NCI-H2196 (cell line): ENCODE data around the gene ATCAY.
"Not testable (repeated sequence)": the region's sequence is repeated elsewhere in the genome, so short reads cannot be mapped to it uniquely, and the experiment has no call there.

Experiments
- DNase-seq: peaks from one replicate; lab custom pipeline; 2025; ENCODE audit not compliant: unreplicated experiment; lab: John Stamatoyannopoulos, UW

The ATCAY gene

GRCh38 chr19:3898426-3898825 is 17.9 kb downstream of the ATCAY start:
- no peak for DNase-seq

DNA sequence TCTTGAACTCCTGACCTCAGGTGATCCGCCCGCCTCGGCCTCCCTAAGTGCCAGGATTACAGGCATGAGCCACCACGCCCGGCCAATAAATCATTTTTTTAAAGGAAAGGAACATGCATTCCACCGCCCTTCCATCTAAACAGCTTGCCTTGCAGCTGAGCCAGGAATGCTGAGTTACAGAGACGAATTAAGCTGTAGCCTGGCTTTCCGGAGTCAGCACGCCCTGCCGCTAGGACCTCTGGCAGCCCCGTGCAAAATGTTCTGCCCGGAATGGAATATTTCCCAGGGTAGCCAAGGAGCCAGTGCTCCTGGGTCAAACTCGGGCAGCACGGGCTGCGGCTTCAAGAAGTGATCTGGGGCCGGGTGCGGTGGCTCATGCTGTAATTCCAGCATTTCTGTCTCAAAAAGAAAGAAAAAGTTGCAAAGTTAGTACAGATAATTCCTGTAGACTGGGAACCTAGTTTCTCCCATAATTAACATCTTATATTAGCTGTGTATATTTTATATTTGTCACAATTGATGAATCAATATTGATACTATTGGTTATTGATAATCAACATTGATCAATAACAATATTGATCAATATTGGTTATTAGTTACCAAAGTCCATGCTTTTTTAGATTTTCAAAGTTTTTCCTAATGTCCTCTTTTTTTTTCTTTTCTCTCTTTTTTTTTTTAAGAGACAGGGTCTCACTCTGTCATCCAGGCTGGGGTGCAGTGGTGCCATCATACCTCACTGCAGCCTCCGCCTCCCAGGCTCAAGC is 19.2 kb downstream of the ATCAY start:
- DNase-seq, result no peak

DNA sequence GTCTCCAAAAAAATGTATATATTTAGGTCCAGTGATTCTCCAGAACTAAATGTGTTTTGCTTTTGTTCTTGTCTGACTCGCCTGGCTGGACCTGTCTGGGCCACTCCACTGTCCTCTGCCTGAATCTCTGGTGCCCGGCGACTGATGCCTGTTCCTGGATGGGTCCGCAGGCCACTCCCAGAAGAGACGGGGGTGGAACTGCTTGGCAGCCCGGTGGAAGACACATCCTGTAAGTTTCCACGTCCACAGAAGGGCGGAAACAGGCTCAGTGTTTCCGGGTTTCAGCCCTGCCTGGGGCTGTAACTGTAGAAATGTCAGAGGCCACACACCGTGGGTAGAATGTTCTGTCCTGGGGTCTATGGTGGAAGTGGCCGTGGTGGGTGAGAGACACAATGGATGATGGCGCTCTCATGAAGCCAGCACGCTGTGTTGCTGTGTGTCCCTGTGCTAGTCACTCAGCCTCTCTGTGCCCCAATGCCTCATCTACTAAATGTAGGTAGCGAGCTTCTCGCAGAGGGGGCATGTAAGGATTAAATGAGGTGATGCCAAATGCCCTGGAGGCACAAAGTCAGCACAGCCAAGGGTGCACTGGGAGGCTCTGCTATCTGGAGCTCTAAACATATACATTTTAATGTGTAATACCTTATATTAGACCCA is 22.0 kb downstream of the ATCAY start:
- no peak for DNase-seq

DNA sequence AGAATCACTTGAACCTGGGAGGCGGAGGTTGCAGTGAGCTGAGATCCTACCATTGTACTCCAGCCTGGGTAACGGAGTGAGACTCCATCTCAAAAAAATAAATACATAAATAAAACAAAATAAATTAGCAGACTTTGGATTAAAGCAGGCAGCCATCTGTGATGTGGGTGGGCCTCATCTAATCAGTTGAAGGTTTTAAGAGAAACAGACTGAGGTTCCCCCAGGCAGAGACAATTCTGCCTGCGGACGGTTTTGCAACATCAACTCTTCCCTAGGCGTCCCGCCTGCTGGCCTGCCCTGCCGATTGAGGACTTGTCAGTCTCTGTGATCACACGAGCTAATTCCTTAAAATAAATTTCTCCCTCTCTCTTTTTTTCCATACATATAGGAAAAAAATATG is 23.7 kb downstream of the ATCAY start:
- DNase-seq, result no peak

DNA sequence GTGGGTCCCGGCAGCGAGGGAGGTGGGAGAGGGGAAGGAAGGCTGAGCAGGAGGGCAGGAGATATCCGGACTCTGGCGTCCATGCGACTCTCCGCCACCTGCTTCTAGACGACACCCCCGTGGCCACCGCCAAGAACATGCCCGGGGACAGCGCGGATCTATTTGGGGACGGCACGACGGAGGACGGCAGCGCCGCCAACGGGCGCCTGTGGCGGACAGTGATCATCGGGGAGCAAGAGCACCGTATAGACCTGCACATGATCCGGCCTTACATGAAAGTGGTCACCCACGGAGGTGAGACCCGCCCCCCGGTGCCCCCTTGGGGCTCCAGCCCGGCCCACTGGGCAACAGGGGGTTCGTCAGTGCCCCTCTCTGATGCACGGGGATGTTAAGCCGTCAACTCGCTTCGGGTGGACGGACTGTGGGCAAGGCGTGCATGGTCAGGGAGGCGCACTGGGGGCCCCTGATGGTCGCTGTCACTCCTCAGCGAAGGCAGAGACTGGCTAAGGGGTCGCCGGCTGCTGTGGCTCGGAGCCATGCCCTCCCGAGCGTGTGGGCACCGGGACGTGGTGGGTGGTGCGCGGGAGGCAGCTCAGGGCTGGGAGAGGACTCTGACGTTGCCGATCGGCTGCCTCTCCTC is 27.3 kb downstream of the ATCAY start:
- no peak for DNase-seq

- DNase-seq, result no peak
Observed at GRCh38 chr19:3908266-3909054, 28.0 kb downstream of the ATCAY start.

DNA sequence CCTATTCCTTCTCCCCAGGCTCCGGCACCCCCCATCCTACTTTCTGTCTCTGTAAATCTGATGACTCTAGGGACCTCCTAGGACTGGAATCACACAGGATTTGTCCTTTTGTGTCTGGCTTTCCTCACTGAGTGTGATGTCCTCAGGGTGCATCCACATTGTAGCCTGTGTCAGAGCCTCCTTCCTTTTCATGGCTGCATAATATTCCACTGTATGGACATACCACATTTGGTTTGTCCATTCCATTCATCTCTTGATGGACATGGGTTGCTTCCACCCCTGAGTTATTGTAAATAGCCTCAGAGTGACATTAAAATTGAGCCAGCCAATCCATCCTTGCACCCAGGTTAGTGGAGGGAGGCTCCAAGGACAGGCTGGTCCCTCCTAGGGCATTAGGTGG is 29.6 kb downstream of the ATCAY start:
- DNase-seq, result no peak

DNA sequence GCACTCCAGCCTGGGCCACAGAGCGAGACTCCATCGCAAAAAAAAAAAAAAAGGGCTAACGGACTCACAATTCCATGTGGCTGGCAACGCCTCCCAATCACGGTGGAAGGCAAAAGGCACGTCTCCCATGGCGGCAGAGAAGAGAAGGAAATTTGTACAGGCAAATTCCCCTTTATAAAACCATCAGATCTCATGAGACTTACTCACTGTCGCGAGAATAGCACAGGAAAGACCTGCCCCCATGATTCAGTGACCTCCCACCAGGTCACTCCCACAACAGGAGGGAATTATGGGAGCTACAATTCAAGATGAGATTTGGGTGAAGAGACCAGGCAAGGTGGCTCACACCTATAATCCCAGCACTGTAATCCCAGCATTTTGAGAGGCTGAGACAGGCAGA is 33.7 kb downstream of the ATCAY start:
- DNase-seq, result no peak

GRCh38 chr19:3916033-3916432 is 35.5 kb downstream of the ATCAY start:
- DNase-seq, result no peak

- DNase-seq, result no peak
Observed at GRCh38 chr19:3919793-3920192, 39.3 kb downstream of the ATCAY start.

DNA sequence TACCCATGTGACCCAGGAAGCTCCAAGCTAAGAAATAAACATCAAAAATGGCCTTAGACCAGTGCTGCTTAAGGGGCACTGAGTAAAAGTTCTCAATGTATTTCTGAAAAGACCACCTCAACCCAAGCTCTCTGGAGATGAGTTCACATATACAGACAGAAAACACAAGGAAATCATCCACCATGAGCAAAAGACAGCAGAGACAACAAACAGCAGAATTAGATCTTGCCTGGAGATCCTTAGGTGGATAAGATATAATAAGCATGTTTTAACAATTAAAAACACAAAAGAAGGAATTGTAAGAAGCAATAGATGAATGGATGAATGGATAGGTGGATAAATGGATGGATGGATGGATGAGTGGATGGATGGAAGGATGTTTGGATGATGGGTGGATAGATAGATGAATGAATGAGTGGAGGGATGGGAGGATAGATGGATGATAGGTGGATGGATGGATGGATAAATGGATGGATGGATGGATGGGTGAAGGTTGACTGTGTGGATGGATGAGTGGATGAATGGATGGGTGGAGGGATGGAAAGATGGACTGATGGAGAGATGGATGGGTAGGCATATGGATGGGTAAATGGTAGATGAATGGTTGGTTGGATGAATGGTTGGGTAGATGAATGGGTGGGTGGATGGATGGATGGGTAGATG is 42.7 kb downstream of the ATCAY start:
- no peak for DNase-seq

DNA sequence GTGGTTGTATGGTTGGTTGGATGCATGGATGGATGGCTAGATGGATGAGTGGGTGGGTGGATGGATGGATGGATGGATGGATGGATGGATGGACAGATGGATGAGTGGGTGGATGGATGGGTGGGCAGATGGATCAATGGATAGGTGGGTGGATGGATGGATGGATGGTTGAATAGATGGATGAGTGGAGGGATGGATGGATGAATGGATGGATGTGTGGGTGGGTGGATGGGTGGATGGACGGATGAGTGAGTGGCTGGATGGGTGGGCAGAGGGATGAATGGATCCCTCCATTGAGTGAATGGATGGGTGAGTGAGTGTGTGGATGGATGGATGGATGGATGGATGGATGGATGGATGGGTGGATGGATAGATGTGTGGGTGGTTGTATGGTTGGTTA is 43.4 kb downstream of the ATCAY start:
- no peak for DNase-seq

- DNase-seq, result no peak
Observed at GRCh38 chr19:3931041-3931440, 50.6 kb downstream of the ATCAY start.

GRCh38 chr19:3932931-3933810 is 52.7 kb downstream of the ATCAY start, which contains the start of gene NMRK2:
Gene NMRK2, plus strand, starts transcription at chr19:3933069. Its CDS starts 603 bp downstream, at chr19:3933672.
- DNase-seq, result no peak

DNA sequence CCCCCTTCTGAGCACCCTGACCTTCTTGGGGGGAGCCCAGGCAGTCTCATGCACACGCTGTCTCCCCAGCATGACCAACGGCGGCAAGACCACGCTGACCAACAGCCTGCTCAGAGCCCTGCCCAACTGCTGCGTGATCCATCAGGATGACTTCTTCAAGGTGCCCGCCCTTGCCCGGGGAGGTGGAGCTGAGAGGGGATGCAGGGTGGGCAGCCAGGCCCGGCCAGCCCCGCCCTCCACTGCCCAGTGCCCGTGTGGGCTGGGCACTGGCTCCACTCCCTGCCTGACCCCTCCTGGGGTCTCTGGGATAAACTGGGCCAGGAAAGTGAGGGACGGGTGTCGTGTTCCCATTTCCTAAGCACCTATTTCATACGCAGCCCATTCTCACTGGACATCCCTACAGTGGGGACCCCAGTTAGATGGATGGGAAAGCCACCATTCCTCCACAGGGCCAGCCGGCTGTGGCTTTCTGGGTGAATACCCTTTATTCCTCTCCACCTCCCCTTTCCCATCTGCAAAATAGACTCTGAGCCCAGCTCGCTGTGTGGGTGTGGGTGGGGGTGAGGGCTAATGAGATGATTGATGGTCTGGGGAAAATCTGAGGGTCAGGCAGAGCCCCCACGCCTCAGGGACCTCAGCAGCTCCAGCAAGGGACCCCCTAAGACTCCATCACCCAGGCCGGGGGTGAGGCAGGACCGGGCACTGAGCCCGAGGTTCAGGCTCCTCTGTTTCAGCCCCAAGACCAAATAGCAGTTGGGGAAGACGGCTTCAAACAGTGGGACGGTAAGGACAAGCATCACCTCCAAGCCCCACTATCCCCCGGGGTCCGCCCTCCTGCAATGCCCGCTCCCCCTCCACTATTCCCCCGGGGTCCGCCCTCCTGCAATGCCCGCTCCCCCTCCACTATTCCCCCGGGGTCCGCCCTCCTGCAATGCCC is 56.3 kb downstream of the ATCAY start:
- DNase-seq, result no peak

- DNase-seq, result not testable (repeated sequence)
Observed at GRCh38 chr19:3938300-3938950, 57.9 kb downstream of the ATCAY start.

GRCh38 chr19:3942790-3943409 is 62.4 kb downstream of the ATCAY start:
- no peak for DNase-seq
